GM10847 (cell line): ENCODE data around the gene HAUS6.

Experiments used
- POLR2A ChIP-seq: IDR thresholded peaks from 2 replicates; pipeline ENCODE4 v1.6.1; 2011; ENCODE audit not compliant: insufficient read length; ENCODE audit errors: extremely low read depth

HAUS6 gene, protein sequence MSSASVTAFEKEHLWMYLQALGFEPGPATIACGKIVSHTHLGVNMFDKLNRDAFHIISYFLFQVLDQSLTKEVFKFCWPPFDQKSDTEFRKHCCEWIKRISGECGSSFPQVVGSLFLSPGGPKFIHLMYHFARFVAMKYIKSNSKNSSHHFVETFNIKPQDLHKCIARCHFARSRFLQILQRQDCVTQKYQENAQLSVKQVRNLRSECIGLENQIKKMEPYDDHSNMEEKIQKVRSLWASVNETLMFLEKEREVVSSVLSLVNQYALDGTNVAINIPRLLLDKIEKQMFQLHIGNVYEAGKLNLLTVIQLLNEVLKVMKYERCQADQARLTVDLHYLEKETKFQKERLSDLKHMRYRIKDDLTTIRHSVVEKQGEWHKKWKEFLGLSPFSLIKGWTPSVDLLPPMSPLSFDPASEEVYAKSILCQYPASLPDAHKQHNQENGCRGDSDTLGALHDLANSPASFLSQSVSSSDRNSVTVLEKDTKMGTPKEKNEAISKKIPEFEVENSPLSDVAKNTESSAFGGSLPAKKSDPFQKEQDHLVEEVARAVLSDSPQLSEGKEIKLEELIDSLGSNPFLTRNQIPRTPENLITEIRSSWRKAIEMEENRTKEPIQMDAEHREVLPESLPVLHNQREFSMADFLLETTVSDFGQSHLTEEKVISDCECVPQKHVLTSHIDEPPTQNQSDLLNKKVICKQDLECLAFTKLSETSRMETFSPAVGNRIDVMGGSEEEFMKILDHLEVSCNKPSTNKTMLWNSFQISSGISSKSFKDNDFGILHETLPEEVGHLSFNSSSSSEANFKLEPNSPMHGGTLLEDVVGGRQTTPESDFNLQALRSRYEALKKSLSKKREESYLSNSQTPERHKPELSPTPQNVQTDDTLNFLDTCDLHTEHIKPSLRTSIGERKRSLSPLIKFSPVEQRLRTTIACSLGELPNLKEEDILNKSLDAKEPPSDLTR

DNA sequence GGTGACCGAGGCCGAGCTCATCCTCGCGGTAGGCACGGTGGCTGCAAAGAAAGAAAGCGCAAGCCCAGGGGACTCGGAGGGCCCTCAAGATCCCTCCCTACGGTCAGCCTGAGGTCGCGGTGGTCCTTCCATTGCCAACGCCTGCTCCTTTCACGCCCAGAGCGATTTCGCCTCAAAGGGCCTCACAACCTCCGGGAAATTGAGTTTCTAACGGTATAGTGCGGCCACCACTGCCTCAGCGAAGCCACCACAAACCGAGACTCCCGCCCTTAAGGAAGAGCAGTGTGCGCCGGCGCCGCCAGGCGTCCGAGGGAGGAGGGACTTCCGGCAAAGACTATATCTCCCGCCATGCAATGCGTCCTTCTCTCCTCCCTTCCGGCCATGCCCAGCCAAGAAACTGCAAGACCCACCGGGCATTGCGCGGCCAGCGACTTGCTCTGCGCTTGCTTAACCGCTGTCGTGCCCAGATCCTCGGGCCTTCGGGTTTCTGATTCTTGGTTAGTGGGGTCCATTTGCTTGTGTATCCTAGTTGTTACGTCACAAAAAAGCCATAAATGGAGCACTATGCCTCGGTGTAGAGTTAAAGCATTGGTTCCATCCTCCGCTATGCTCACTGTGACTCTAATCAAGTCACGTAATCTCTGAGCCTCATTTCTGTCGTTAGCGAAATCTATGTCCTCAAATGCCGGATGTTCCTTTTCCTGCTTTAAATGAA is at the start of gene HAUS6:
TSS of gene HAUS6 (minus strand) at position 274 of the 715 bp plus-strand sequence. CDS start at position 21, 253 bp downstream.
- TF ChIP-seq POLR2A = peak; percentile 79

DNA sequence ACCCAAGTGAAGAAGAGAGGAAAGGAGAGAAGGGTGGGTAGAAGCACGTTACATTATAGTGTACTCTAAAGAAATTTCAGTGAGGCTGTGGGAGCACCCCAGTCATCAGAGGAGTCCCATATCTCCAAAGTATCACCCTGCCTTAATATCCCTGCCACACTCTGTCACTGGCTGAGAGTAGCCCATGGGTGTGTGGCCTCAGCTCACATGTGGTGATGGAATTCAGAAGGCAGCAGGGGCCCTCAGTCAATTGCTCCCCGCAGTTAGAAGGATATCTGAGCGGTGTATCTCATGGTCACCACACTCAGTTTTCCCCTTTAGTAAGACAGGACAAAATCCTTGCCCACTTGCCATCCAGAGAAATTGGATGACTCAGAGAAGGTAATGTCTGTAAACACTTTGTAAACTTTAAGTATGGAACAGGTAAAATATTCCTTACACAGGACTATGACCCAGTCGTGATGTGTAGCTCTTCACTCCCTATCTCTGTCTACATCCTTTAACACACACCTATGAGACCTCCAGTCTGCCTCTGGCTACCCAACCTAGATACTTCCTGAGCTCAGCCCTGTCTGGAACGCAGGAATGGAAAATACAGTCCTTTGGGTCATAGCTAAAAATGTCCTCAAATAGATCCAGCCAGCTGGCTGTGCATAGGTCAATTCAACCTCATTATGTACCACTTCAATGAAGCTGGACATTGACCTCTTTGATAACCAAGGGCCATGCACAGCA is 48.9 kb upstream of the HAUS6 start:
- TF ChIP-seq POLR2A = no peak

DNA sequence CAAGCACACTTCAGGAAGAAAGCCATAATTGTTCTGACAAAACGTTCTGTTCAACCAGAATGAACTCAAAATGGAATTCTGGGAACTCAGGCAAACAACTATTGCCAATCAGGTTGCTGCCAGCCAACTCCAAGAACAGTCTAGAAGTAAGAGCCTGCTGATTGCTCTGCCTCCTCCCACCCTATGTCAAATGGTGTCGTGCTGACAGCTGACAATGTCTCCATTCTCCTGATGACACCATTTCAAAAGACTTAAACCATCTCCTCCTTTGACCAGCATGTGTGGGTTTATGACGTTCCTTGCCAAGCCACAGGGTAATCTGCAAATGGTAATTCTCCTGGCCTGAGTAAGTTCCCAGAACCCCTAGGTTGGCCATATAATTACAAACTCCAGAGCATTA is 46.5 kb upstream of the HAUS6 start:
- TF ChIP-seq POLR2A = no peak

DNA sequence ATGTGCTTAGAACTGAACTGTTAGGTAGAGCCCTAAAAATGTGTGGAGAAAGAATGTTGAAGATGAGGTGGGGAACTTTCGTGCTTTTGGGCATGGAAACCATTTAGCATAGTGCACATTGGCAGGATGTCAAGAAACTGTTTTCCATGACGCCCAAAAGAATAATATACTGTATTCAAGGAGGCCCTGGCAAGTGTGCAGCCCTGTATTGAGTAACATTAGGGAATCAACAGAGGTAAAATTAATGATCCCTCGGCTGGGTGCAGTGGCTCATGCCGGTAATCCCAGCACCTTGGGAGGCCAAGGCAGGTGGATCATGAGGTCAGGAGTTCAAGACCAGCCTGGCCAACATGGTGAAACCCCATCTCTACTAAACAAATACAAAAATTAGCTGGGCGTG is 45.5 kb upstream of the HAUS6 start:
- no peak for TF ChIP-seq POLR2A

DNA sequence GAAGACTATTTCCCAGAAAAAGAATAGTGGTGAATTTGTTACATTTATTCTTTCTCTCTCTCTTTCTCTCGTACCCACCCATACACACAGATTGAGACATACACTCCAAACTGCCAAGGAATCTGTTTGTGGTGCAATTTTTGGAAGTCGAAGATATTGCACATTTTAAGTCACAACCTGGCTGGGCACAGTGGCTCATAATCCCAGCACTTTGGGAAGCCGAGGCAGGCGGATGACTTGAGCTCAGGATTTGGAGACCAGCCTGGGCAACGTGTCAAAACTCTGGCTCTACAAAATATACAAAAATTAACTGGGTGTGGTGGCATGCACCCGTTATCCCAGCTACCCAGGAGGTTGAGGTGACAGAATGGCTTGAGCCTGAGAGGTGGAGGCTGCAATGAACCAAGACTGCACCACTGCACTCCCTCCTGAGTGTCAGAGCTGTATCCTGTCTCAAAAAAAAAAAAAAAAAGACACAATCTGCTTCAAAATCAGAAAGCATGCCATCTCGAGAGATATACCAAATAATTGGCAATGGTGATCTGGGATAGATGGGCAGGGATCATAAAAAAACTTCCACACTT is 43.8 kb upstream of the HAUS6 start:
- no peak for TF ChIP-seq POLR2A

GRCh38 chr9:19145881-19146280 is 43.2 kb upstream of the HAUS6 start:
- no peak for TF ChIP-seq POLR2A

GRCh38 chr9:19140259-19140658 is 37.6 kb upstream of the HAUS6 start:
- no peak for TF ChIP-seq POLR2A

DNA sequence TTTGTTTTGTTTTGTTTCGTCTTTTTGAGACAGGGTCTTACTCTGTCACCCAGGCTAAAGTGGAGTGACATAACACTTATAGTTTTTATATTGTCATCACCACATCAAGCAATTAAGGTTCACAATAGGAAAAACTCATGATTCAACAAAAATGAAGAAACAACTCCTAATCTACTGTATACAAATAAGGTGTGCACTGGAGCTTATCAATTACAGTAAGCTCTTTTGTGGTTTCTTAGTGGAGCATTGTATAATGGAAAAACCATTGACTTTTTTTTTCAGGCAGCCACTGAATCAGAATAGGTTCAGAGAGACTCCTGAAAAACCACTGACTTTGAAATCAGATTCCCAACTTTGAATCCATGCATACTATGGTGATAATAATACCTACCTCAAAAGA is 35.4 kb upstream of the HAUS6 start:
- TF ChIP-seq POLR2A = no peak

- no peak for TF ChIP-seq POLR2A
Measured at GRCh38 chr9:19137282-19137681, 34.6 kb upstream of the HAUS6 start.

DNA sequence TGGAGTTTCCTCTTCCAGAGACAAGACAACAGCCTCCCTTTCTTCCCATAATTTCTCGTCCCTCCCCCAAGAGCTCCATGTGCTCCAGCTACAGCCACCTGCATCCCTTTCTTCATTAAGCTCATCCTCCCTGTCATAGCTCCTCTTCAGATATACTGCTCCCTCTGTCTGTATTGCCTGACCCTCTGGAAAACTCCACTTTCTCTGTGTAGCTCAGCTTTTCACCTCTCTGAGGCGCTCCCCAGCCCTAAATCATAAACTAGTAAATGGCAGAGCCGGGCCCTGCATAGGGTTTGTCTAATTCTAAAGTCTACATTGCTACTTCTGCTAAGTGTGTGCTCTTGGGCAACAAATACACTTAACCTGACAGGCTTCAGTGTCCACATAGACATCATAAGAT is 33.4 kb upstream of the HAUS6 start:
- no peak for TF ChIP-seq POLR2A

- TF ChIP-seq POLR2A = no peak
Measured at GRCh38 chr9:19133549-19134345, 31.0 kb upstream of the HAUS6 start.

- no peak for TF ChIP-seq POLR2A
Measured at GRCh38 chr9:19130436-19130835, 27.7 kb upstream of the HAUS6 start.

DNA sequence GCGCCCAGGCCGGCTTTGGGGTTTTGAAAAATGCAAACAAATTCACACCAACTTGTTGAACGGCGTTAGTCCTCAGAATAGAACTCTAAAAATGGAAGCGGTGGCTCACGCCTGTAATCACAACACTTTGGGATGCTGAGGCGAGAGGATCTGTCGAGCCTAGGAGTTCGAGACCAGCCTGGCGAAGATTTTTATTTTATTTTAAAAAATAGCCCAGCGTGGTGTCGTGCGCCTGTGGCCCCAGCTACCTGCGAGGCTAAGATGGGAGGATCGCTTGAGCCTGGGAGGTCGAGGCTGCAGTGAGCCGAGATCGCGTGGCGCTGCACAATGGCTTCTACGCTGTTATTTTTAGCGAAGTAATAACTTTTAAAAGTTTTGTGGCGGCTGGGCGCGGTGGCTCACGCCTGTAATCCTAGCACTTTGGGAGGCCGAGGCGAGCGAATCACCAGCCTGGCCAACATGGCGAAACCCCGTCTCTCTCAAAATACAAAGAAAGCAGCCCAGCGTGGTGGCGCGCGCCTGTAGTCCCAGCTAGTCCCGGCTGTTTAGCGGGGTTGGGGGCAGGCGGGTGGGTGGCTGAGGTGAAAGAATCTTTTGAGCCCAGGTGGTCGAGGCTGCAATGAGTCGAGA is 25.3 kb upstream of the HAUS6 start:
- TF ChIP-seq POLR2A = no peak
